ENCODE data around the gene WDR64. TPM values are rescaled to one million over a fixed set of nuclear protein-coding genes. Genes with fewer than 3 reads are reported as not detected.
"Not testable (repeated sequence)": the region's sequence is repeated elsewhere in the genome, so short reads cannot be mapped to it uniquely, and the experiment has no call there.

The WDR64 gene
- total RNA-seq, 1 donor from 2014 or later = not detected

GRCh38 chr1:241678536-241678935 is 26.5 kb downstream of the WDR64 start:
- H3K27me3 ChIP-seq = no peaks in the 10 kb centered on the region
- DNase-seq (ENCODE audit: extremely low spot score in 2 of 2) = no peak
- H3K4me1 ChIP-seq = no peaks in the 10 kb centered on the region
- no peak overlapping the region for H3K4me3 ChIP-seq
- H3K9me3 ChIP-seq = no peaks in the 10 kb centered on the region
- TF ChIP-seq CTCF (IDR thresholded peaks at IDR 0.05) = no peak
- TF ChIP-seq POLR2AphosphoS5 (IDR thresholded peaks at IDR 0.05; ENCODE audit: insufficient read depth in 1 of 2, low read depth in 1 of 2) = no peak
- TF ChIP-seq POLR2A (IDR thresholded peaks at IDR 0.05) = no peak
- intact Hi-C loops (cut with DNase I) = no loop called here
- no peaks in the 10 kb centered on the region for H3K36me3 ChIP-seq
- H3K27ac ChIP-seq = no peak overlapping the region

- intact Hi-C loops (cut with DNase I) = no loop called here
- Histone ChIP-seq H3K4me3 (no peak overlapping the region), H3K36me3 (no peaks in the 10 kb centered on the region), H3K4me1 (no peaks in the 10 kb centered on the region), H3K27me3 (no peaks in the 10 kb centered on the region), H3K9me3 (no peaks in the 10 kb centered on the region), H3K27ac (no peak overlapping the region)
- DNase-seq (ENCODE audit: extremely low spot score in 2 of 2) = no peak
- TF ChIP-seq CTCF (IDR thresholded peaks at IDR 0.05) (no peak), POLR2AphosphoS5 (IDR thresholded peaks at IDR 0.05; ENCODE audit: insufficient read depth in 1 of 2, low read depth in 1 of 2) (no peak), POLR2A (IDR thresholded peaks at IDR 0.05) (no peak)
Measured at GRCh38 chr1:241679404-241679803, 27.3 kb downstream of the WDR64 start.

- intact Hi-C loops (cut with DNase I) = no loop called here
- no peak for DNase-seq (ENCODE audit: extremely low spot score in 2 of 2)
- Histone ChIP-seq H3K9me3 (no peaks in the 10 kb centered on the region), H3K4me1 (no peaks in the 10 kb centered on the region), H3K4me3 (no peak overlapping the region), H3K27me3 (no peaks in the 10 kb centered on the region), H3K36me3 (no peaks in the 10 kb centered on the region), H3K27ac (no peak overlapping the region)
- TF ChIP-seq POLR2AphosphoS5 (IDR thresholded peaks at IDR 0.05; ENCODE audit: insufficient read depth in 1 of 2, low read depth in 1 of 2) (no peak), CTCF (IDR thresholded peaks at IDR 0.05) (no peak), POLR2A (IDR thresholded peaks at IDR 0.05) (no peak)
Measured at GRCh38 chr1:241679961-241680360, 27.9 kb downstream of the WDR64 start.

GRCh38 chr1:241681861-241682448 is 29.9 kb downstream of the WDR64 start:
- intact Hi-C loops (cut with DNase I); H3K9me3 ChIP-seq; DNase-seq (ENCODE audit: extremely low spot score in 2 of 2); H3K4me3 ChIP-seq; H3K27ac ChIP-seq; H3K4me1 ChIP-seq; H3K36me3 ChIP-seq; H3K27me3 ChIP-seq: not testable (repeated sequence)

- intact Hi-C loops (cut with DNase I) = no loop called here
- TF ChIP-seq POLR2A (IDR thresholded peaks at IDR 0.05) (no peak), POLR2AphosphoS5 (IDR thresholded peaks at IDR 0.05; ENCODE audit: insufficient read depth in 1 of 2, low read depth in 1 of 2) (no peak), CTCF (IDR thresholded peaks at IDR 0.05) (no peak)
- H3K27me3 ChIP-seq = no peaks in the 10 kb centered on the region
- H3K27ac ChIP-seq = no peak overlapping the region
- no peaks in the 10 kb centered on the region for H3K4me1 ChIP-seq
- no peak for DNase-seq (ENCODE audit: extremely low spot score in 2 of 2)
- no peaks in the 10 kb centered on the region for H3K36me3 ChIP-seq
- H3K4me3 ChIP-seq = no peak overlapping the region
- no peaks in the 10 kb centered on the region for H3K9me3 ChIP-seq
Measured at GRCh38 chr1:241682921-241683320, 30.8 kb downstream of the WDR64 start.
